ENCODE data around the gene ZNF606. TPM values are rescaled to one million over a fixed set of nuclear protein-coding genes. Genes with fewer than 3 reads are reported as not detected.

Gene ZNF606
- total and polyA plus RNA-seq, 2 experiments from 2014 or later, result 13.6 to 55.6 TPM

GRCh38 chr19:57954996-57955395, 47.6 kb downstream of the ZNF606 start (continued):
- TF ChIP-seq CREB1 (CRISPR knock-in tag; IDR thresholded peaks at IDR 0.05; ENCODE audit: low read depth) (no peak), STAT1 (IDR thresholded peaks at IDR 0.05; ENCODE audit: unreplicated experiment) (no peak), CTCF (conservative IDR thresholded peaks at IDR 0.05; ENCODE audit: low read depth in 2 of 2) (no peak), EZH2 (IDR thresholded peaks at IDR 0.05; ENCODE audit: low read depth, unreplicated experiment) (no peak), REST (IDR thresholded peaks at IDR 0.05; ENCODE audit: unreplicated experiment) (no peak), ZNF331 (CRISPR knock-in tag; IDR thresholded peaks at IDR 0.05; ENCODE audit: low read depth) (no peak)

- H3K27me3 Mint-ChIP-seq (ENCODE audit: insufficient read depth, low read depth, poor library complexity), result peaks cover 9% of the 10 kb centered on the region
- Histone ChIP-seq H3K4me1 (ENCODE audit: insufficient read depth) (peaks cover 8% of the 10 kb centered on the region), H3K79me2 (replicated peaks; ENCODE audit: insufficient read depth) (peaks cover 28% of the 10 kb centered on the region), H3F3A (replicated peaks; ENCODE audit: low read depth) (no peaks in the 10 kb centered on the region), H3K27me3 (ENCODE audit: insufficient read depth) (no peaks in the 10 kb centered on the region), H3K36me3 (ENCODE audit: insufficient read depth) (no peaks in the 10 kb centered on the region), H2AFZ (no peak overlapping the region), H3K4me3 (no peak overlapping the region), H4K20me1 (replicated peaks; ENCODE audit: insufficient read depth) (peaks cover 14% of the 10 kb centered on the region), H3K27ac (ENCODE audit: low read depth) (no peak overlapping the region), H3K4me2 (no peak overlapping the region), H3K9me2 (ENCODE audit: insufficient read depth) (0 out of 2 replicates have a peak, but pooled peaks cover 3% of the 10 kb centered on the region)
- peaks cover 12% of the 10 kb centered on the region for H3K4me1 Mint-ChIP-seq
- H3K9me3 Mint-ChIP-seq, result peaks cover 50% of the 10 kb centered on the region
- no peak overlapping the region for H3K27ac Mint-ChIP-seq
- no peak for DNase-seq (ENCODE audit: low spot score)
- no peak overlapping the region for H3K4me3 Mint-ChIP-seq
- no peak for ATAC-seq
- peaks cover 17% of the 10 kb centered on the region for H3K36me3 Mint-ChIP-seq (ENCODE audit: low read depth)
- no peak for TF ChIP-seq CTCF (conservative IDR thresholded peaks at IDR 0.05; ENCODE audit: low read depth in 2 of 2)
- TF ChIP-seq NANOG (IDR thresholded peaks at IDR 0.05; ENCODE audit: borderline replicate concordance), result no peak
- TF ChIP-seq EZH2 (IDR thresholded peaks at IDR 0.05; ENCODE audit: low read depth, unreplicated experiment), result no peak
- no peak for TF ChIP-seq ZNF462 (CRISPR knock-in tag; IDR thresholded peaks at IDR 0.05)
- no peak for TF ChIP-seq ZNF331 (CRISPR knock-in tag; IDR thresholded peaks at IDR 0.05; ENCODE audit: low read depth)
- no peak for TF ChIP-seq STAT1 (IDR thresholded peaks at IDR 0.05; ENCODE audit: unreplicated experiment)
- no peak for TF ChIP-seq ZNF114 (CRISPR knock-in tag; IDR thresholded peaks at IDR 0.05)
- no peak for TF ChIP-seq CREB1 (CRISPR knock-in tag; IDR thresholded peaks at IDR 0.05; ENCODE audit: low read depth)
- no peak for TF ChIP-seq JUNB (IDR thresholded peaks at IDR 0.05; ENCODE audit: unreplicated experiment)
- no peak for TF ChIP-seq EZH2phosphoT487 (IDR thresholded peaks at IDR 0.05; ENCODE audit: unreplicated experiment)
Measured at GRCh38 chr19:57949702-57950101, 52.9 kb downstream of the ZNF606 start.

Data from GM23338 (cell line).